Thymus (tissue), 11 donors: ENCODE measurements around the gene KIAA1958. TPM values are rescaled to one million over a fixed set of nuclear protein-coding genes. Genes with fewer than 3 reads are reported as not detected.

Experiments
- DNase-seq, 9 donors: peaks; one replicate each; pipeline ENCODE4 v3.0.0-alpha.2; 2013; ENCODE audit warnings: low spot score in 9 of 9, low read depth in 6 of 9, missing footprints in 1 of 9
- H3K27ac ChIP-seq, 2 donors: one replicate each; pipeline ENCODE4 v1.5.1; 2013; ENCODE audit warnings: control low read depth in 1 of 2, low read depth in 1 of 2, low read length in 1 of 2, mild to moderate bottlenecking in 1 of 2, moderate library complexity in 1 of 2
- H3K27me3 ChIP-seq, 2 donors: one replicate each; pipeline ENCODE4 v1.5.1; 2013; ENCODE audit warnings: low read length in 1 of 2; ENCODE audit not compliant: control insufficient read depth in 2 of 2, insufficient read depth in 1 of 2
- H3K36me3 ChIP-seq, 2 donors: one replicate each; pipeline ENCODE4 v1.5.1; 2013; ENCODE audit warnings: low read length in 1 of 2, mild to moderate bottlenecking in 1 of 2, moderate library complexity in 1 of 2; ENCODE audit not compliant: control insufficient read depth in 2 of 2, insufficient read depth in 2 of 2
- H3K4me1 ChIP-seq, 2 donors: one replicate each; pipeline ENCODE4 v1.5.1; 2013; ENCODE audit warnings: low read length in 2 of 2; ENCODE audit not compliant: control insufficient read depth in 2 of 2, insufficient read depth in 2 of 2
- H3K4me3 ChIP-seq, 2 donors: one replicate each; pipeline ENCODE4 v1.5.1; 2013; ENCODE audit warnings: low read length in 2 of 2, control low read depth in 1 of 2, mild to moderate bottlenecking in 1 of 2
- H3K9me3 ChIP-seq, 2 donors: one replicate each; pipeline ENCODE4 v1.5.1; 2013; ENCODE audit warnings: low read length in 1 of 2, mild to moderate bottlenecking in 1 of 2; ENCODE audit not compliant: control insufficient read depth in 2 of 2, insufficient read depth in 1 of 2
- WGBS: extraction: QIAGEN DNeasy Blood & Tissue Kit; methylation state at CpG from one replicate; pipeline ENCODE4 v1.1.7; 2013; 5-methylcytosine and 5-hydroxymethylcytosine counted together
- polyA plus RNA-seq: library from polyadenylated mRNA; stranded (reverse); fragments of 200-250 nt; gene quantifications from one replicate; pipeline ENCODE4 v1.2.3, GENCODE V29; 2013
- total RNA-seq: library from RNA; stranded (reverse); fragments of 120-200 nt; gene quantifications from one replicate; pipeline ENCODE4 v1.2.4, GENCODE V29; 2013
- donor health status: healthy.

KIAA1958 gene
- total and polyA plus RNA-seq, 2 donors, result 1.8 to 3.6 TPM

DNA sequence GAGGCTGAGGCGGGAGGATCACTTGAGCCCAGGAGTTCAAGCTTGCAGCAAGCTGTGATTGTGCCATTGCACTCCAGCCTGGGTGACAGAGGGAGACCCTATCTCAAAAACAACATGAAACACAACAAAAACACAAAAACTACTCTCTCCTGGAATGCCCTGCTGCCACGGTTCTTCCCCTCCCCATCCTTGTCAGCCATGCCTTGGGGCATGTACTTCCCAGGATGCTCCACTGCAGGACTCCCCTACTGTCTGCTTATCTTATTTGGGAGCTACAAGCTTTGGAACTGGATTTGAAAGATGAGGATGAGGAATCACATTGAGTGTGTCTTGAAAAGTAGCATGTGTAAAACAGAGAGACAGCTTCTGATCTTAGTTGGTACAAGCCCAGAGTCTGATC, 40.1 kb upstream of the KIAA1958 start:
- H3K9me3 ChIP-seq, result no peaks in the 10 kb centered on the region
- no peaks in the 10 kb centered on the region for H3K27me3 ChIP-seq
- H3K27ac ChIP-seq, result no peak overlapping the region
- no peaks in the 10 kb centered on the region for H3K4me1 ChIP-seq
- H3K36me3 ChIP-seq, result no peaks in the 10 kb centered on the region
- DNase-seq, result no peak
- 98% methylated on average over 2 of the region's 2 CpGs for WGBS
- H3K4me3 ChIP-seq, result no peak overlapping the region

- H3K27me3 ChIP-seq, result no peaks in the 10 kb centered on the region
- H3K27ac ChIP-seq, result no peak overlapping the region
- H3K4me1 ChIP-seq, result no peaks in the 10 kb centered on the region
- 59% methylated on average over 2 of the region's 2 CpGs for WGBS
- H3K4me3 ChIP-seq, result no peak overlapping the region
- H3K9me3 ChIP-seq, result no peaks in the 10 kb centered on the region
- H3K36me3 ChIP-seq, result no peaks in the 10 kb centered on the region
- DNase-seq, result peak in 2 of 9 donors; percentile 2 to 15
Observed at GRCh38 chr9:112447283-112447761, 39.3 kb upstream of the KIAA1958 start.

DNA sequence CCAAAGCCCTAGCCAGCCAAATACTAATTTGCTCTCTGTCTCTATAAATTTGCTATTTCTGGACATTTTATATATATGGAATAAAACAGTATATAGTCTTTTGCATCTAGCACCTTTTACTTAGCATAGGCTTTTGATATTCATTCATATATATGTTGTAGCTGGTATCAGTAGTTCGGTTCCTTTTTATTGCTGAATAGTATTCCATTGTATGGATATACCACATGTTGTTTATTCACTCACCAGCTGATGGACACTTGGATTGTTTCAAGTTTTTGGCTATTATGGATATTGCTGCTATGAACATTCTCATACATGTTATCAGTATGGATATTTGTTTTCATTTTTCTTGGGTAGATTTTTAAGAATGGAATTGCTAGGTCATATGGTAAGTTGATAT, 23.8 kb upstream of the KIAA1958 start:
- H3K4me1 ChIP-seq, result no peaks in the 10 kb centered on the region
- 100% methylated on average over 1 of the region's 1 CpG for WGBS
- no peak for DNase-seq
- H3K27ac ChIP-seq, result no peak overlapping the region
- no peaks in the 10 kb centered on the region for H3K9me3 ChIP-seq
- H3K27me3 ChIP-seq, result no peaks in the 10 kb centered on the region
- no peak overlapping the region for H3K4me3 ChIP-seq
- peaks cover 2 to 11% of the 10 kb centered on the region in 2 donors for H3K36me3 ChIP-seq

GRCh38 chr9:112465352-112465751, 21.3 kb upstream of the KIAA1958 start:
- no peak for DNase-seq
- no peaks in the 10 kb centered on the region for H3K9me3 ChIP-seq
- H3K4me3 ChIP-seq, result no peak overlapping the region
- H3K27ac ChIP-seq, result no peak overlapping the region
- H3K36me3 ChIP-seq, result no peaks in the 10 kb centered on the region
- no peaks in the 10 kb centered on the region for H3K27me3 ChIP-seq
- WGBS, result 97% methylated on average over 4 of the region's 4 CpGs
- no peaks in the 10 kb centered on the region for H3K4me1 ChIP-seq

GRCh38 chr9:112472996-112473395, 13.6 kb upstream of the KIAA1958 start:
- H3K27me3 ChIP-seq, result no peaks in the 10 kb centered on the region
- WGBS, result 98% methylated on average over 3 of the region's 3 CpGs
- no peaks in the 10 kb centered on the region for H3K4me1 ChIP-seq
- H3K9me3 ChIP-seq, result peaks cover 0 to 3% of the 10 kb centered on the region in 2 donors
- H3K36me3 ChIP-seq, result peaks cover 3 to 7% of the 10 kb centered on the region in 2 donors
- no peak for DNase-seq
- H3K4me3 ChIP-seq, result no peak overlapping the region
- no peak overlapping the region for H3K27ac ChIP-seq

DNA sequence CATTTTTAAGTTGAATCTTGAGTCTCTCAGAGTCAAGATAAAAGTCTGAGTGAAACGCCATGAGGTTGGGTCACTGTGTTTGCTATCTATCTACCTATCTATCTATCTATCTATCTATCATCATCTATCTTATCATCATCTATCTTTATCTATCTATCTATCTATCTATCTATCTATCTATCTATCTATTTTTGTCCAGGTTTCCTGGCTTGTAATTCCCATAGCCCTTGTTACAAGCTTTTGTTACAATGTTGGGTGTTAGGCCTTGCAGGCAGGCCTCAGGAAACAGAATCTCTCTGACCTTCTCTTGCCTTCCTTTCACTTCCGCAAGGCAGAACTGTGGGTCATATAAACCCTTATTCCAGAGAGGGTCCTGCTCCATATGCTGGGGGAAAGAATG, 12.6 kb upstream of the KIAA1958 start:
- DNase-seq, result no peak
- Histone ChIP-seq H3K4me1 (no peaks in the 10 kb centered on the region), H3K27me3 (no peaks in the 10 kb centered on the region), H3K9me3 (peaks cover 0 to 3% of the 10 kb centered on the region in 2 donors), H3K36me3 (peaks cover 3 to 7% of the 10 kb centered on the region in 2 donors), H3K27ac (no peak overlapping the region), H3K4me3 (no peak overlapping the region)
- 98% methylated on average over 2 of the region's 2 CpGs for WGBS

DNA sequence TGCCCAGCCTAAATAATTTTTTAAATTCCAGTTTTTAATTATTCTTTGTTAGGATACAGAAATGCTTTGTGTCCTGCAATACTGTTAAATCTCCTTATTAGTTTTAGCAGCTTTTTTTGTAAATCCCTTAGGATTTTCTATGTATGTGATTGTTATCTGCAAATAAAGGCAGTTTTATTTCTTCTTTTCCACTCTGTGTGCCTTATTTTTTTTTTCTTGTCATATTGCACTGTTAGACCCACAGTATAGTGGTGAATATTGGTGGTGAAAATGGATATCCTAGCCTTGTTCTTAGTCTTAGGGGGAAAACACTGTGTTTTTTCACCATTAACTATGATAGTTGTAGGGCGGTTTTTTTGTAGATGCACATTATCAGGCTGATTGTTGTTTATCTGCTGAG, 11.3 kb upstream of the KIAA1958 start:
- H3K27ac ChIP-seq, result no peak overlapping the region
- peaks cover 0 to 3% of the 10 kb centered on the region in 2 donors for H3K9me3 ChIP-seq
- no peaks in the 10 kb centered on the region for H3K27me3 ChIP-seq
- peaks cover 3 to 7% of the 10 kb centered on the region in 2 donors for H3K36me3 ChIP-seq
- WGBS, result 100% methylated on average over 1 of the region's 1 CpG
- no peak overlapping the region for H3K4me3 ChIP-seq
- no peaks in the 10 kb centered on the region for H3K4me1 ChIP-seq
- DNase-seq, result no peak

GRCh38 chr9:112477330-112477729, 9.3 kb upstream of the KIAA1958 start:
- DNase-seq, result no peak
- H3K9me3 ChIP-seq, result peaks cover 0 to 3% of the 10 kb centered on the region in 2 donors
- 98% methylated on average over 2 of the region's 2 CpGs for WGBS
- no peak overlapping the region for H3K27ac ChIP-seq
- peaks cover 0 to 5% of the 10 kb centered on the region in 2 donors for H3K36me3 ChIP-seq
- H3K4me1 ChIP-seq, result no peaks in the 10 kb centered on the region
- H3K4me3 ChIP-seq, result no peak overlapping the region
- H3K27me3 ChIP-seq, result no peaks in the 10 kb centered on the region

DNA sequence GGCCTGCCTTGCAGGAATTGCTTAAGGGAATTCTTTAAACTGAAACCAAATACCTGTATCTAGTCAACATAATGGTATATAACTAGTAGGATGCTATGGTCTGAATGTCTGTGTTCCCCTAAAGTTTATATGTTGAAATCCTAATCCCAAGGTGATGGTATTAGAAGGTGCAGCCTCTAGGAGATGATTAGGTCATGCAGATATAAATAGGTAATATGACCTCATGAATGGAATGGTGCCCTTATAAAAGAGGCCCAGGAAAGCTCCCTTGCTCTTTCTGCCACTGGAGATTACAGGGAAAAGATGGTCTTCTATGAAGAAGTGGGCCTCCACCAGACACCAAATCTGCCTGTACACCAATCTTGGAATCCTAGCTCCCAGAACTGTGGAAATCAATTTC, 7.4 kb upstream of the KIAA1958 start:
- Histone ChIP-seq H3K4me1 (no peaks in the 10 kb centered on the region), H3K4me3 (no peak overlapping the region), H3K27me3 (no peaks in the 10 kb centered on the region), H3K27ac (no peak overlapping the region), H3K36me3 (peaks cover 0 to 6% of the 10 kb centered on the region in 2 donors), H3K9me3 (peaks cover 0 to 3% of the 10 kb centered on the region in 2 donors)
- no peak for DNase-seq

- no peak overlapping the region for H3K27ac ChIP-seq
- no peaks in the 10 kb centered on the region for H3K27me3 ChIP-seq
- no peak overlapping the region for H3K4me3 ChIP-seq
- H3K36me3 ChIP-seq, result peaks cover 0 to 3% of the 10 kb centered on the region in 2 donors
- no peak for DNase-seq
- H3K4me1 ChIP-seq, result peaks cover 7 to 12% of the 10 kb centered on the region in 2 donors
- WGBS, result 97% methylated on average over 2 of the region's 2 CpGs
- no peaks in the 10 kb centered on the region for H3K9me3 ChIP-seq
Observed at GRCh38 chr9:112484607-112485006, 2.0 kb upstream of the KIAA1958 start.
